Smooth muscle cell of the brain vasculature (primary cell): ENCODE measurements around the gene LRRC32.
"Not testable (repeated sequence)": the region's sequence is repeated elsewhere in the genome, so short reads cannot be mapped to it uniquely, and the experiment has no call there.

Experiments
- DNase-seq: peaks from one replicate; pipeline ENCODE4 v3.0.0-alpha.2; 2012; ENCODE audit warnings: low read depth, low spot score

LRRC32 gene

DNA sequence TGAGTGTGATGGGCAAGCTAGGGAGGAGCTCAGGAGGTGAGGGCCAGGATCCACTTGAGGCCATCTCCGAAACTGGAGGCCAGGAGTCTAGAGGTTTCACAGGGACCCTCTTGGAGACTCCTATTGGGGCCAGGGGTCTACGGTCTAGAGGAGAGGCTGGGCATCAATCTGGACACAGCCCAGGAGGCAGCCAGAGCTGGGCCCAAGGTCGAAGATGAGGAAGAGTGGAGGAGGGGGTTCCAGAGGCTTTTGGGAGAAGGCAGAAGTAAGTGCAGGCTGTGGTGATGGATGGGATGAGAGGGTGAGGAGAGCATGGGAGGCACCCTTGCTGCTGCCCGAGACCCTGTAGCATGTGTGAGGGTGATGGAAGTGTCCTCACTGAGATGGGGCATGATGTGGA is 56.6 kb downstream of the LRRC32 start:
- DNase-seq, result no peak

DNA sequence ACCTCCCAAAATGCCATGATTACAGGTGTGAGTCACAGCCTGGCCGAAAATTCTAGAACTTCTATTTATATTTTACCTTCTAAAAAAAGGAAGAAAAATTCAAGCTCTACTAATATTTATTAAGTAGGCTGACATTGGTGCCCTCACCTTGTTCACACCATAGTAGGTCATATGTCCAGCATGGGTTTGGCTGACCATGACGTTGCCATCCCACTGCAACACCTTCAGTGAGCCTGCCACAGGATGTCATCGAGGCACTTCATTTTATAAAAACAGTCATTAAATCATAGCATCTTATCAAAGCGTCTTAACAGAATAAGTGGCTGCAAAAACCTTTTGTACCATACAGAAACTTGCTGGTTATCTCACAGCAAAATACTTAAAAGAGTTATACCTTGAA is 58.3 kb downstream of the LRRC32 start:
- no peak for DNase-seq

DNA sequence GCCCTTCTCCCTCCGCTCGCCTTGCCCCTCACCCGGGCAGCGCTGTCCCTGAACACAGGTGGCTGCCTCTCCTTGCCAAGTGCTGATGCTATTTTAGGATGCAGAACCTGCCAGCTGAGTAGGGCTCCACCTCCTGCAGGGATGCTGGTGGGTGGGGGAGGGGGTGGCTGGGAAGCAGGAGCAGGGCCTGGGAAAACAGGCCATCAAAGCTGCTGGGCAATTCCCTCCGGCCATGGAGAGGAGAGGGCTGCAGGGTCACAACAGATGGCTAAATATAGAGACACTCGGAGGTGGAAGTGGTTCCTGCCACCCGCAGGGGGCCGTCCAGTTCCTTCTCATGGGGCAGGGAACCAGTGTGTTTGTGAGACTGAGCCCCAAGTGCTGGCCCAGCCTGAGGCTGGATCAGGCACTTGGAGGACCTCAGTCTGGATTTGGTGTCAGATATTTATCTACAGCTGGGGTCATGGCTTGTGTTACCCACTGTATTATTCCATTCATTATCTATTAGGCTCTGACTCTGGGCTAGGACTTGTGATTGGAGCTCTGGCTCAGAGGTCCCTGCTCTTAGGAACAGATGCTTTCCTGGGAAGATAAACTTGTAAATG is 59.6 kb downstream of the LRRC32 start:
- no peak for DNase-seq

DNA sequence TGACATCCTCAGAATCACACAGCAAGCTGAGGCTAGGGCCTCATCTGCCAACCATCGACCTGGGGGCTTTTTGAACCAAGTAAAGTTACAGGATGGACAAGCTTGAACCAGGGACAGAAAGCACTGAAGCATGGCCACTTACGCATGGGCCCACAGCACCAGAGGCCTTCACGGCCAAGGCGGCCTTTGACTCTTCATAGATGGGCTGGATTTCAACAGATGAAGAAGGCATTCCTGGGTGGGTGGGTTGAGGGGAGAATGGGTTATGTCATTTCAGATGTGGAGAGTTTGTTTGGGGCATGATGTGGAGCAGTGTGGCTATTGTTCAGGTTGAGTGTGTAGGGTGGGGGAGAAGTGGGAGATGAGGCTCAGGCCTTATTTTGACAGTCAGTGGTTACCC is 60.2 kb downstream of the LRRC32 start:
- DNase-seq, result no peak

DNA sequence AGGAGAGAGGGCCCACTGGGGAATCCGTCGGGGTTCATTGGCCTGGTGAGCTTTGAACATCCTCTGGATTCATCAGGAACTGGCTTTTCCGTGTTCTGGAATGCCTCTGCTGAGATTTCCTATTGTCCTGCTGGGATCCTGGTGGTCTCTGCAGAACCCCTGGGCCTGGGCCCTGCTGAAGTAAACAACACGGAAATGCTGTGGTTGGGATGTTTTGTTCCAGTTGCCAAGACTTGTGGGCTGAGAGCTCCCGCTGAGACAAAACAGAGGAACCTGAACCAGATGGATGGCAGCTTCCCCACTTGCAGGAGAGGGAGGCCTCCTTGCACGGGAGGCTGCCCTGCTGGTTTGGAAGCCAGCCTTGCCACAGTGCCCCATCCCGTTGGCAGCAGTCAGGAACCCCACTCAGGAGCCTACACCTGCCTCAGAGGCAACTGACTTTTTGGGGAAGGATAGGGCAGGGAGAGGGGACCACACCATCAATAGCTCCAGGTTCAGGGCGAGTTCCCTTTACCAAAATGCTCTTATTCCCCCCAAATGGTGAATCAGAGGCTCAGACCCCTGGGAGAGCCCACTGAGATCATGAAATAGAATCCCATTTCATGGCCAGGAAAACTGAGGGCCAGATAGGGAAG is 60.7 kb downstream of the LRRC32 start:
- DNase-seq, result peak; percentile 87

DNA sequence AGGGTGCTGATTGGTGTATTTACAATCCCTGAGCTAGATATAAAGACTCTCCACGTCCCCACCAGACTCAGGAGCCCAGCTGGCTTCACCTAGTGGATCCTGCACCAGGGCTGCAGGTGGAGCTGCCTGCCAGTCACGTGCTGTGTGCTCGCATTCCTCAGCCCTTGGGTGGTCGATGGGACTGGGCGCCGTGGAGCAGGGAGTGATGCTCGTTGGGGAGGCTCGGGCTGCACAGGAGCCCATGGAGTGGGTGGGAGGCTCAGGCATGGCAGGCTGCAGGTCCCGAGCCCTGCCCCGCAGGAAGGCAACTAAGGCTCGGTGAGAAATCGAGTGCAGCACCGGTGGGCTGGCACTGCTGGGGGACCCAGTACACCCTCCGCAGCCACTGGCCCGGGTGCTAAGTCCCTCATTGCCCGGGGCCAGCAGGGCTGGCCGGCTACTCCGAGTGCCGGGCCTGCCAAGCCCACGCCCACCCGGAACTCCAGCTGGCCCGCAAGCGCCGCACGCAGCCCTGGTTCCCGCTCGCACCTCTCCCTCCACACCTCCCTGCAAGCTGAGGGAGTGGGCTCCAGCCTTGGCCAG is 61.6 kb downstream of the LRRC32 start:
- not testable (repeated sequence) for DNase-seq

DNA sequence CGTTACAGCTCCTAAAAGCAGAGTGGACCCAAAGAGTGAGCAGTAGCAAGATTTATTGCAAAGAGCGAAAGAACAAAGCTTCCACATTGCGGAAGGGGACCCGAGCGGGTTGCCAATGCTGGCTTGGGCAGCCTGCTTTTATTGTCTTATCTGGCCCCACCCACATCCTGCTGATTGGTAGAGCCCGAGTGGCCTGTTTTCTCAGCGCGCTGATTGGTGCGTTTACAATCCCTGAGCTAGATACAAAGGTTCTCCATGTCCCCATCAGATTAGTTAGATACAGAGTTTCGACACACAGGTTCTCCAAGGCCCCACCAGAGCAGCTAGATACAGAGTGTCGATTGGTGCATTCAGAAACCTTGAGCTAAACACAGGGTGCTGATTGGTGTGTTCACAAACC is 62.3 kb downstream of the LRRC32 start:
- not testable (repeated sequence) for DNase-seq
